GM19455 (cell line): ENCODE results near the gene CELF2.

Experiments used
- ATAC-seq: cut with Tn5 transposase; IDR thresholded peaks from one replicate; pipeline ENCODE4 v1.9.1; 2021; ENCODE audit not compliant: unreplicated experiment

The CELF2 gene

GRCh38 chr10:11313463-11313862, 295.8 kb downstream of the CELF2 start:
- no peak for ATAC-seq

GRCh38 chr10:11317936-11318670, 300.4 kb downstream of the CELF2 start:
- ATAC-seq, result no peak

GRCh38 chr10:11318826-11319598, 301.3 kb downstream of the CELF2 start:
- ATAC-seq, result no peak

- ATAC-seq, result no peak
These were observed 302.4 kb downstream of the CELF2 start for GRCh38 chr10:11319990-11320602.

DNA sequence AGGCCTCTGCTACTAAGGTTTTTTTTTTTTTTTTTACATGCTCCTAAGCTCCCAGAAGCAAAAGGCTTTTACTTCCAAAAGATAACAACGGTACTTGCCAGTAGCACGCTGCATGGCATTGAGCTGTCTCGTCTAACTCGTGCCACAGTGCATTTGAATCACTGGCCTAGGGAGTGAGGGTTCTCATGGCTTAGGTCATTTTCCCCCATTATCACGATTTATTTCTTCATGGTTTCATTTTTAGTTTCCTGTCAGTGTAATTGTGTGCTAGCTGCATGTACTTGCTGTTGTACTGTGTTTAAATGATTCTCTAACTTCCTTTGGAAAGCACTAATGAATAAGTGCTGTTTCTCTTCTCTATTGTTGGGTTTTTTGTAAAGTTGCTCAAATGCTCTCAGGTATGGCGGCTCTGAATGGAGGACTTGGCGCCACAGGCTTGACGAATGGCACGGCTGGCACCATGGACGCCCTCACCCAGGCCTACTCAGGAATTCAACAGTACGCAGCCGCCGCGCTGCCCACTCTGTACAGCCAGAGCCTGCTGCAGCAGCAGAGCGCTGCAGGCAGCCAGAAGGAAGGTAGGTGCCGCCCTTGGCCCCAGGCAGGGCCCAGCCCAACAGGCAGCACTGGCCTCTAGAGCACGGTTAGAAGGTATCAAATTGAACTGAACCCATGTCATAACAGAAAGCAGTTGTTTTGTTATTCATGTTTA, 303.3 kb downstream of the CELF2 start:
- no peak for ATAC-seq

DNA sequence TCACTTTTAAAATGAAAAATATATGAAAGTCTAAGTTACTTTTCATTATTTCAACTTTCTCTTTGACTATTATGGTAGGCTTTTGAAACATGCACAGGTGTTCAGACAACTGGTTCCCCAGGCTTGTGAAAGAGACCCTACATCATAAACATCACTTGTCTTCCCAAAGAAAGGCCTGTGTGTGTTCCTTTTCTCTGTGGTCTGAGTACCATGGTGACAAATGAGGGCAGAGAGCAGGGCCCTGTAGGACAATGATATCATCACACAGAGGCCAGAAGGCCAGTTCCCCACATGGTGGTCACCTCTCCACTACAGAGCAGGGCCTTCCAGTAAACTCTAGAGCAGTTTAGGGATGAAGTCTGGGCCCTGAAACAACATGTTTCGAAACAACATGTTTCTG, 305.0 kb downstream of the CELF2 start:
- ATAC-seq, result peak; percentile 48

- ATAC-seq, result no peak
These were observed 307.2 kb downstream of the CELF2 start for GRCh38 chr10:11324761-11325321.

- no peak for ATAC-seq
These were observed 308.1 kb downstream of the CELF2 start for GRCh38 chr10:11325817-11326216.

DNA sequence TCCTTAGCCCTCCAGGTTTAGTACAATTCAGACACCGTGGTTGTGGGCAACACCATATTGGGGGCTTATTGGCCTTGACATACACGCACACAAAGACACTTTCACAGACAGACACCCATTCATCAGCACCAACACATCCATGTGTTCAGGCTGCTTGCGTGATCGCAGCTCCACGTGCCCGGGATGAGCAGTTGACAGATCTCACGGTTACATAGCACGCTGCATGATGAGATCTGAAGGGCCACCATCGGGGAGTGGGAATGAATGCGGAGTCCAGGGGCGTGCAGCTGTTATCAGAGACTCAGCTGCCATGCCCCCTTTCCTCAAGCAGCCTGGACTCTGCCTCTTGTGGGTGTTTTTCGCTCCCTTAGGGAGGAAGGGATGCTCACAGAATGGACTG, 308.6 kb downstream of the CELF2 start:
- ATAC-seq, result no peak

DNA sequence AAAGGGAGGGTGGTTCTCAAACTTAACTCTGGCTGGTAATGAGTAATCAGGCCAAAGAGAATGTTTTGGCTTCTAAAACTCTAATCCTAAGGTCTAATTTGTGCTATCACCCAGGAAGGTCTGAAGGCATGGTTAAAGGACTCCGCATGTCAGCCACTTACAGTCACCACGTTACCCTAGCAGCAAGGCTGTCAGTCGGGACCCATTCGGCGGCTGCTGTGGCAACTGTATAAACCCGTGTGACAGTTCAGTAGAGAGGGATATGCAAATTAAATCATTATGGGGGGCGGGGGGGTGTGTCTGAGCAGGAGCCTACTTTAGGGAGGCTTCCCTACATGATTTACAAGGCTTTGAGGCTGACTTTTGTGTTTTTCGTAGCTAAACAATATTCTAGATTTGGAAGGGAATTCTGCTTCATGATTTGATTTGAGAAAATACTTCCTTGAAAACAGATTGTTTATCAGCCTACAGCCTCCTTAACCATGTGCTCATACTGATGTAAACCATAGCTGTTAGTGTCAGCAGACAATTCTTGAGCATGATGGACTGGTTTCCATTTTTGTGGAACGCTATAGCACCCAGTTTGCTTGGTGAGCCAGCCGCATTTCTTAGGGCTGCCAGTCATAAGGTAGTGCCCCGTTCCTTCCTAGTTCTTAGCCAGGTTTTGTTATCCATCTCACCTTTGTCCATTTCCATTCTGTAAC, 309.4 kb downstream of the CELF2 start:
- no peak for ATAC-seq

DNA sequence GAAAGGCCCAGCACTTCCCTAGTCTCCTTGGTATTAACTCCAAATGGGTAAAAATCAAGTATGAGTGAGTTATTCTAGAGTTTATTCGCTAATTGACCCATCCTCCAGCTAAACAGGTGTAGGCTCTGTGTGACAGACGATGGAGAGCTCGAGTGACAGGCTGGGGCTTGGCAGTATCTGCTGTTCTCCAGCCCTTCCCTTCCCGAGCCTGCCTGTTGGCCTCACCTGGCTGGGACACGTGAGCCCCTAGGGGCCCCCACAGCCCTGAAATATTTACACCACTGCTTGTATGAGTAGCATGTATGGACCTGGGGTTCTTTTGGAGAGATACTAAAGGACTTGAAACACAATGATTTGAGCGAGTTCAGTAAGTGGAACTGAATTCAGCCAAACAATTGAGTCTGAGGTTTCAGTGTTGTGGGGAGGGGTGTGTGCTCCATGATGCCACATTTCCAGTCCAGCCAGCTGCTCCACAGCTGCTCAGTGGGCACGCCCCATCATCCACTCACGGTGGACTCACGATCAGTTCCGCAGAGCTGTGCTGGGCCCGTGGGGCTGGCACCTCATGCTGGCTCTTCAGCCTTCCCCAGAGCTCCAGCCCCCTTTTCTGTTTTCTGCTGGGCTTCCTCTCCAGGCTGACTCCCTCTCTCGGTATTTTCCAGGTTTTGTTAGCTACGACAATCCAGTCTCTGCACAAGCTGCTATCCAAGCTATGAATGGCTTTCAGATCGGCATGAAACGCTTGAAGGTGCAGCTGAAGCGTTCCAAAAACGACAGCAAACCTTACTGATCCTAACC, 310.8 kb downstream of the CELF2 start:
- no peak for ATAC-seq

DNA sequence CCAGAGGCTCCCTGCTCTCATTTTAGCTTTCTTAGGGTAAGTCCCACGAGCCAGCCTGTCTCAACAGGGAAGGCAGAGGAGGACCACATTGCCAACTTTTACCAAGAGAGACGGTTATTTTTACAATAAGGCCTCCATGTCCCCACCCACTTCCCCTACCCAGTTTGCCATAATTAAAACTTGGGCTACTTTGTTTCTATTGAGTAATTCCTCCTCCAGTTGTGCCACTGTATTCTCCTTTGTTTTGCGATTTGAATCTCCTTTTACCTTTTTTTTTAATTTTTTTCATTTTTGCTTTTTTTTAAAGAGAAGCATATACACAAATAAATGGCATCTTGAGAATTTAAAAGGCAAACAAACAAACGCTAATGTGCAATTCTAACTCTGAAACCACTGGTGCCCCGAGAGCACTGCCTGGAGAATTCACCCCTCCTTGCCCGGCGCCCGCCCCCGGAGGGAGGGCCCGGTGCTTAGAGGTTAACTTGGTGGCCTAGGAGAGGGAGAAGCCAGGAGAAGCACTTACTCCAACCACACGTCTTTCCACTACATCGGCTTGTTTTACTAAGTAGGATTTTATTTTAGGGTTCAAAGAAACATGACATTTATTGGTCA, 311.5 kb downstream of the CELF2 start:
- no peak for ATAC-seq

- ATAC-seq, result no peak
These were observed 312.8 kb downstream of the CELF2 start for GRCh38 chr10:11330383-11331045.

- ATAC-seq, result no peak
These were observed 313.4 kb downstream of the CELF2 start for GRCh38 chr10:11331046-11331577.

GRCh38 chr10:11331726-11332125, 314.1 kb downstream of the CELF2 start:
- no peak for ATAC-seq

GRCh38 chr10:11332846-11333245, 315.2 kb downstream of the CELF2 start:
- no peak for ATAC-seq

- no peak for ATAC-seq
These were observed 316.8 kb downstream of the CELF2 start for GRCh38 chr10:11334436-11334835.

GRCh38 chr10:11335167-11335652, 317.5 kb downstream of the CELF2 start:
- ATAC-seq, result no peak
